K562 (cell line): ENCODE results near the gene RILP. TPM values are rescaled to one million over a fixed set of nuclear protein-coding genes. Genes with fewer than 3 reads are reported as not detected.

Experiments used
- BHLHE40 ChIP-seq: IDR thresholded peaks from 2 replicates; pipeline ENCODE4 v1.6.1; 2011; ENCODE audit warnings: low read length, improper control_type of control experiment
- CXXC5 ChIP-seq: fragments of 250-450 bp; sonication (Bioruptor Pico); IDR thresholded peaks from 2 replicates; pipeline ENCODE4 v1.8.0; 2022; ENCODE audit warnings: inconsistent platforms, mild to moderate bottlenecking, moderate library complexity
- ELF4 ChIP-seq: fragments of 450-650 bp; formaldehyde crosslinking; IDR thresholded peaks from 2 replicates; pipeline ENCODE4 v1.4.0; 2022; ENCODE audit warnings: missing genetic modification characterization
- FOXP4 ChIP-seq: sonication (generic); formaldehyde crosslinking; IDR thresholded peaks from 2 replicates; pipeline ENCODE4 v1.8.0; 2022; ENCODE audit warnings: mild to moderate bottlenecking, missing genetic modification reagents, borderline replicate concordance
- ILK ChIP-seq: fragments of 450-650 bp; IDR thresholded peaks from 2 replicates; pipeline ENCODE4 v1.6.1; 2016; ENCODE audit warnings: missing genetic modification characterization, low read depth, mild to moderate bottlenecking, missing compliant biosample characterization, moderate library complexity, borderline replicate concordance
- MCM2 ChIP-seq: fragments of 450-650 bp; IDR thresholded peaks from 2 replicates; pipeline ENCODE4 v1.6.1; 2017; ENCODE audit warnings: low read depth, mild to moderate bottlenecking
- MTA2 ChIP-seq: fragments of 450-650 bp; IDR thresholded peaks from 2 replicates; pipeline ENCODE4 v1.6.1; 2016; ENCODE audit warnings: low read depth
- NBN ChIP-seq: fragments of 450-650 bp; IDR thresholded peaks from 2 replicates; pipeline ENCODE4 v1.6.1; 2016; ENCODE audit warnings: low read depth, mild to moderate bottlenecking
- PYGO2 ChIP-seq: fragments of 450-650 bp; IDR thresholded peaks from 2 replicates; pipeline ENCODE4 v1.6.1; 2016; ENCODE audit warnings: mild to moderate bottlenecking, missing genetic modification characterization, moderate library complexity, missing compliant biosample characterization
- SIN3B ChIP-seq: fragments of 450-650 bp; IDR thresholded peaks from 2 replicates; pipeline ENCODE4 v1.6.1; 2017; ENCODE audit warnings: low read depth, mild to moderate bottlenecking, moderate library complexity
- SMAD1 ChIP-seq: fragments of 150-350 bp; IDR thresholded peaks from 2 replicates; pipeline ENCODE4 v1.6.1; 2014; ENCODE audit warnings: low read length, low read depth; ENCODE audit not compliant: partially characterized antibody
- SRF ChIP-seq, 2 experiments: fragments of 250-450, 450-650 bp in 1 of 2; sonication (Bioruptor Pico) in 1 of 2; sonication (generic) in 1 of 2; formaldehyde crosslinking; IDR thresholded peaks; 2 replicates each; pipeline versions ENCODE4 v1.5.0 to v1.5.1; 2020 to 2022; ENCODE audit warnings: mild to moderate bottlenecking in 1 of 2, missing genetic modification reagents in 1 of 2
- THRA ChIP-seq: fragments of 450-650 bp; IDR thresholded peaks from 2 replicates; pipeline ENCODE4 v1.6.1; 2017; ENCODE audit warnings: mild to moderate bottlenecking, moderate library complexity
- ZBTB1 ChIP-seq: sonication (generic); formaldehyde crosslinking; IDR thresholded peaks from 2 replicates; pipeline ENCODE4 v1.8.1; 2023; ENCODE audit warnings: missing genetic modification reagents, low read depth, mild to moderate bottlenecking, borderline replicate concordance
- ZBTB11 ChIP-seq, 3 experiments: fragments of 200-800 bp in 1 of 3; fragments of 250-450 bp in 1 of 3; fragments of 450-650 bp in 1 of 3; sonication (Bioruptor Pico) in 1 of 3; sonication (Bioruptor generic) in 1 of 3; formaldehyde crosslinking in 1 of 3; IDR thresholded peaks; 2 replicates each; pipeline versions ENCODE4 v1.6.1 to v1.8.0; 2016 to 2022; ENCODE audit warnings: mild to moderate bottlenecking in 2 of 3, missing genetic modification characterization in 2 of 3, missing compliant biosample characterization in 1 of 3, moderate library complexity in 1 of 3
- ZNF511 ChIP-seq: sonication (generic); formaldehyde crosslinking; IDR thresholded peaks from 2 replicates; pipeline ENCODE4 v1.8.0; 2022; ENCODE audit warnings: mild to moderate bottlenecking, missing genetic modification reagents
- ZNF639 ChIP-seq, 2 experiments: fragments of 200-800 bp in 1 of 2; sonication (Bioruptor generic) in 1 of 2; sonication (generic) in 1 of 2; formaldehyde crosslinking in 1 of 2; IDR thresholded peaks in 1 of 2; conservative IDR thresholded peaks in 1 of 2; 2 replicates each; pipeline versions ENCODE4 v1.5.0 to v1.6.1; 2016 to 2020; ENCODE audit warnings: missing compliant biosample characterization in 1 of 2, missing genetic modification characterization in 1 of 2, missing genetic modification reagents in 1 of 2
- polyA plus RNA-seq, 8 experiments: library from polyadenylated mRNA; depleted of rRNA in 4 of 8; stranded (reverse) in 5 of 8; unstranded in 3 of 8; fragments of >200 nt; fragmentation: Nextera tagmentation in 2 of 8; fragmentation: Illumina TruSeq in 1 of 8; extraction: Ambion mirVana in 2 of 8; extraction: Trizol in 1 of 8; gene quantifications; 2 replicates each; pipeline versions ENCODE4 v1.2.1 to v1.2.3, GENCODE V29; 2011 to 2014; ENCODE audit warnings: inconsistent platforms in 1 of 8, missing spikeins in 1 of 8
- total RNA-seq, 7 experiments: library from RNA; depleted of rRNA in 6 of 7; stranded (reverse); fragments of >200 nt in 6 of 7; fragmentation: Illumina TruSeq in 2 of 7; extraction: Trizol in 2 of 7; gene quantifications; 2 replicates each; pipeline versions ENCODE4 v1.2.1 to v1.2.3, GENCODE V29; 2011 to 2021; ENCODE audit warnings: low replicate concordance in 1 of 7

RILP gene
- total and polyA plus RNA-seq, 9 of the 15 experiments (the other 6 are each of a cell fraction or from before 2014, with no cell fraction given): 0.75 to 54.9 (median 27.8) TPM

GRCh38 chr17:1649844-1650501, at the start of gene RILP (continued):
- peak in 1 of 2 experiments; percentile 72; a peak in 2 of 4 replicates for TF ChIP-seq ZNF639 (CRISPR knock-in tag; conservative IDR thresholded peaks at IDR 0.05 in 1 of 2, IDR thresholded peaks at IDR 0.05 in 1 of 2)
- no peak for TF ChIP-seq PYGO2 (tag)
- TF ChIP-seq FOXP4: no peak
- no peak for TF ChIP-seq ZNF511 (CRISPR knock-in tag)
- TF ChIP-seq BHLHE40: peak; percentile 30; the same call in 1 of the 2 replicates
- no peak for TF ChIP-seq ZBTB1 (CRISPR knock-in tag)
- TF ChIP-seq MTA2: peak; percentile 67; the same call in 1 of the 2 replicates
- peak; percentile 85 for TF ChIP-seq NBN
- TF ChIP-seq SMAD1: peak; percentile 66
- TF ChIP-seq CXXC5 (CRISPR knock-in tag): peak; percentile 65; the same call in 1 of the 2 replicates
- no peak for TF ChIP-seq ZBTB11 (CRISPR knock-in tag; IDR thresholded peaks at IDR 0.05)
- TF ChIP-seq SRF (CRISPR knock-in tag; IDR thresholded peaks at IDR 0.05): peak in 1 of 2 experiments; percentile 77; a peak in 2 of 4 replicates
- no peak for TF ChIP-seq ILK (tag)
- TF ChIP-seq MCM2: no peak
- TF ChIP-seq ELF4 (CRISPR knock-in tag): peak; percentile 81
- TF ChIP-seq THRA: no peak
- TF ChIP-seq SIN3B: peak; percentile 30; the same call in 1 of the 2 replicates
